ENCODE data around the gene HJV. TPM values are rescaled to one million over a fixed set of nuclear protein-coding genes. Genes with fewer than 3 reads are reported as not detected.
"Not testable (repeated sequence)": the region's sequence is repeated elsewhere in the genome, so short reads cannot be mapped to it uniquely, and the experiment has no call there.

The HJV gene
- total RNA-seq (not detected), polyA plus RNA-seq (not detected)
- long read RNA-seq, donor 1, partial matches to known transcripts, result 0 of 1 reads
- long read RNA-seq, donor 1, other reads (novel, unspliced or antisense), result 0 of 1 reads
- long read RNA-seq, donor 2, result 0 reads
- long read RNA-seq, donor 3, result 0 reads
- long read RNA-seq, donor 4, result 0 reads
- long read RNA-seq, donor 5, result 0 reads
- long read RNA-seq, donor 6, result 0 reads
- long read RNA-seq, donor 7, result 0 reads
- long read RNA-seq, donor 8, result 0 reads
- long read RNA-seq, donor 9, result 0 reads
- long read RNA-seq, donor 10, result 0 reads

DNA sequence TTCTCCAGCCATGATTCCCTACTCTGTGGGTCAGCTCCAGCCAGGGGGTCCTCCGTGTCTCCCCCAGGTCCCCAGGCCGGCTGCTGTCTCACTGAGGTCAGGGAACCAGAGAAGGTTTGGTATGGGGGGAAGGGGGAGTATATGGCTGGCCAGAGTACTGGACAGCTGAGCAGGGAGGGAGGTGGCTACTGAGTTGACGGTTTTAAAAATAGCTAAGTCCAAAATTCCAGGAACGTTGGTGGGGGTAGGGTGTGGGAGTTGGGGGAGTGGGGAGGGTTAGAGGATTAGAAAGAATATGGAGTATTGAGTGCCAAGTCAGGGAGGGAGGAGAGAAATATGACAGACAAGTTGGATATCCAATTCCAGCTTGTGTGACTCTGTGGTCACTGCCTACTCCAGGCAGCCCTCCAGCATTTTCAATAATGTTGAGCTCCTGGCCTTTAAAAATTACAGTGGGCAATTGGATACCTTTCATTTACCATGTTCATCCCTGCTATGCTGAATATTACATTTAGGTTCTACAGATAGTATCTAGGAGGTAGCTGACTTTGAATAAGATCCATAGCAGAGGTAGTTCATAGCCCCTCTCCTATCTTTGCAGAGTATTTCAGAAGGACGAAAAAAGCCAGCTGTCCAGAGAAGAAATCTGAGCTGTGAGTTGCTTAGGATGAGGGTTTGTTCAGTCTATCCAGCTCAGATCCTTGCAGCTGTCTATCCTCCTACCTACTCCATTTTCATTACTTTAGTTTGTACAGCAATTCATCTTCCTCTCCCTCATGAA lies at the start of gene HJV:
HJV (minus strand) TSS at position 114 of the 781 bp plus-strand sequence. CDS start 1,504 bp downstream, outside the sequence.
- H3K36me3 ChIP-seq, result no peaks in the 10 kb centered on the region
- DNase-seq, result no peak
- H3K27ac ChIP-seq, result no peak within 1 kb of the TSS
- H3K4me1 ChIP-seq, result peaks cover 0 to 10% (median 9%) of the 10 kb centered on the region in 4 donors
- no peak within 1 kb of the TSS for H3K4me3 ChIP-seq
- 47 to 72% (median 67%) methylated on average over 5 of the region's 5 CpGs for WGBS, 5 donors
- H3K9me3 ChIP-seq, result no peaks in the 10 kb centered on the region
- H3K27me3 ChIP-seq, result peaks cover 0 to 54% (median 15%) of the 10 kb centered on the region in 3 donors
- intact Hi-C loops (cut with DNase I; ENCODE audit: low total_unique reads), result no loop called here
- TF ChIP-seq EP300 (IDR thresholded peaks at IDR 0.05), result no peak
- no peak for TF ChIP-seq POLR2AphosphoS5 (IDR thresholded peaks at IDR 0.05)
- no peak for TF ChIP-seq POLR2A (IDR thresholded peaks at IDR 0.05)
- TF ChIP-seq CTCF (IDR thresholded peaks at IDR 0.05), result no peak

- DNase-seq; H3K9me3 ChIP-seq; H3K4me3 ChIP-seq; H3K27me3 ChIP-seq; H3K27ac ChIP-seq; intact Hi-C loops (cut with DNase I; ENCODE audit: low total_unique reads); H3K4me1 ChIP-seq; H3K36me3 ChIP-seq: not testable (repeated sequence)
- WGBS, 5 donors, result 69 to 81% (median 77%) methylated on average over 2 to 5 of the region's 5 CpGs
These were observed 37.6 kb upstream of the HJV start for GRCh38 chr1:146059148-146059547.

- peak; percentile 86 to 95 for DNase-seq
- Histone ChIP-seq H3K27ac (peak overlapping the region; percentile 82 to 92 (median 88)), H3K4me3 (peak overlapping the region; percentile 33 to 44 (median 38)), H3K4me1 (peaks cover 0 to 22% (median 9%) of the 10 kb centered on the region in 4 donors)
- H3K9me3 ChIP-seq; H3K36me3 ChIP-seq; H3K27me3 ChIP-seq; intact Hi-C loops (cut with DNase I; ENCODE audit: low total_unique reads): not testable (repeated sequence)
- 1 to 9% (median 2%) methylated on average over 33 to 45 of the region's 47 CpGs for WGBS, 5 donors
- TF ChIP-seq POLR2AphosphoS5 (IDR thresholded peaks at IDR 0.05) (peak in 2 of 3 donors; percentile 94 to 96), POLR2A (IDR thresholded peaks at IDR 0.05) (peak in 1 of 4 donors; percentile 96)
These were observed 30.5 kb upstream of the HJV start for GRCh38 chr1:146051852-146052676.

DNA sequence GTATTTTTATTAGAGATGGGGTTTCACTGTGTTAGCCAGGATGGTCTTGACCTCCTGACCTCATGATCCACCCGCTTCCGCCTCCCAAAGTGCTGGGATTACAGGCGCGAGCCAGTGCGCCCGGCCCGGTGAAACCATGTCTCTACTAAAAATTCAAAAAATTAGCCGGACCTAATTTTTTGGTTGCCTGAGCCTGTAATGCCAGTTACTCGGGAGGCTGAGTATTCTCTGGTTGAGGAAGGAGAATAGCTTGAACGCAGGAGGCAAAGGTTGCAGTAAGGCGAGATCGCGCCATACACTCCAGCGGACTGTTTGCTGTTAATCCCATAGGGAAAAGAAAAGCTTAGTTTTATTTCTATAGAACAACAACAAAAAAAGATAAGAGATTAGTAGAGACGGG lies 29.9 kb upstream of the HJV start:
- DNase-seq, result no peak
- 36 to 55% (median 45%) methylated on average over 15 of the region's 15 CpGs for WGBS, 5 donors
- intact Hi-C loops (cut with DNase I; ENCODE audit: low total_unique reads), result no loop called here

GRCh38 chr1:146050652-146050963 lies 29.1 kb upstream of the HJV start:
- H3K4me1 ChIP-seq, result peaks cover 0 to 22% (median 9%) of the 10 kb centered on the region in 4 donors
- H3K9me3 ChIP-seq; DNase-seq; intact Hi-C loops (cut with DNase I; ENCODE audit: low total_unique reads); H3K27me3 ChIP-seq; H3K36me3 ChIP-seq; H3K4me3 ChIP-seq: not testable (repeated sequence)
- H3K27ac ChIP-seq, result peak overlapping the region in 3 of 5 donors; percentile 7 to 91 (median 88)
- 26 to 51% (median 47%) methylated on average over 3 of the region's 3 CpGs for WGBS, 5 donors

More for the DNA sequence above, 29.9 kb upstream of the HJV start:
- H3K4me1 ChIP-seq, result peaks cover 0 to 22% (median 9%) of the 10 kb centered on the region in 4 donors
- H3K9me3 ChIP-seq, result no peaks in the 10 kb centered on the region
- peak overlapping the region; percentile 82 to 92 (median 88) for H3K27ac ChIP-seq
- peak overlapping the region; percentile 33 to 44 (median 38) for H3K4me3 ChIP-seq
- no peak for TF ChIP-seq POLR2A (IDR thresholded peaks at IDR 0.05)
- no peak for TF ChIP-seq CTCF (IDR thresholded peaks at IDR 0.05)
- no peak for TF ChIP-seq EP300 (IDR thresholded peaks at IDR 0.05)
- TF ChIP-seq POLR2AphosphoS5 (IDR thresholded peaks at IDR 0.05), result no peak
- no peaks in the 10 kb centered on the region for H3K36me3 ChIP-seq
- H3K27me3 ChIP-seq, result no peaks in the 10 kb centered on the region

DNA sequence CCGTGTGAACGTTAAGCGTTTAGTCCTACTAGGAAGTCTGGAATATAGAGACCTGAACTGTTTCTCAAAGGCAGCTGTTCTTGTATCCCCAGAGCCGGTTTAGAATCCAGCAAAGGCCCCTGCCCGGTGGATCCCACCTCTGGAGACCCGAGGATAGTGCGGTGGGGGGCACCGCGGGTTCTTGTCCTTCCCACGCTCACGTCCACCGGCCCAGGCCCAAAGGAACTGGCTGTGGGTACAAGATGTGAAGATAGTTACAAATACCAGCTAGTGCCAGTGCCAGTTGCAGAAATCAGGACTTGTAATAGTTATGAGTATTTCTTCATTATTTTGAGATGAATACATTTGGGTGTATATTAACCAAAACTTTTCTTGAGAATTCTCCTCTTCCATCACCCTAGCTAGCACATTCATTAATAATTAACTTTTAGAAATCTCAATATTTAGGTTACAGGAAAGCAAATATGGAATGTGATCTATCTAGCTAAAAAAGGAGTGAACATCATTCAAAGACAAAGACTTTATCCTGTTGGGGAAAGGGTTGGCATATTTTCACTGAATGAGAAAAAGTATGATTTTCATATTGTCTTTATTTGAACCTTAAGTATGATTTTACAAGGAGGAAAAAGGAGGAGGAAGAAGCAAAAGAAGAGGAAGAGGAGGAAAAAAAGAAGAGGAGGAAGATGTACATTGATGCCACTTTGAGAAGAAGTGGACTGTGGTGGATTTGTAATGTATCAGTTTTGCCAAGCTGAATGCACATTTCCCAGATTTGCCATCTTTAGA lies 28.5 kb upstream of the HJV start:
- H3K4me3 ChIP-seq; intact Hi-C loops (cut with DNase I; ENCODE audit: low total_unique reads); H3K27me3 ChIP-seq; DNase-seq; H3K9me3 ChIP-seq; H3K36me3 ChIP-seq: not testable (repeated sequence)
- Histone ChIP-seq H3K27ac (peak overlapping the region in 2 of 5 donors; percentile 20 to 91), H3K4me1 (peaks cover 0 to 22% (median 9%) of the 10 kb centered on the region in 4 donors)
- WGBS, 5 donors, result 41 to 79% (median 62%) methylated on average over 12 of the region's 12 CpGs
